Measurements from ENCODE around the gene TBCD. TPM values are rescaled to one million over a fixed set of nuclear protein-coding genes. Genes with fewer than 3 reads are reported as not detected.

The TBCD gene
- total RNA-seq, 1 experiment from 2014 or later = 129 TPM

- no peaks in the 10 kb centered on the region; the same call in 1 of the 2 replicates for H3K27me3 Mint-ChIP-seq (ENCODE audit: low read depth)
- peaks cover 41 to 85% (median 81%) of the 10 kb centered on the region in 3 experiments for H3K36me3 Mint-ChIP-seq (ENCODE audit: insufficient read depth in 1 of 3, low read depth in 3 of 3)
- no peak overlapping the region for H3K9ac ChIP-seq (ENCODE audit: extremely low read depth, insufficient read length, low read length)
Observed at GRCh38 chr17:82936768-82937171, 184.9 kb downstream of the TBCD start.

More at GRCh38 chr17:82936768-82937171, 184.9 kb downstream of the TBCD start:
- Histone ChIP-seq H2BK12ac (ENCODE audit: insufficient read length, low read depth, low read length) (no peak overlapping the region), H4K5ac (ENCODE audit: insufficient read length, low read depth, low read length) (no peak overlapping the region), H4K91ac (ENCODE audit: insufficient read length, low read depth, low read length) (no peak overlapping the region), H4K20me1 (ENCODE audit: control insufficient read depth, insufficient read depth, insufficient read length) (no peaks in the 10 kb centered on the region), H3K27ac (ENCODE audit: insufficient read length, low read depth, low read length) (no peak overlapping the region), H4K8ac (replicated peaks; ENCODE audit: insufficient read length, low read depth, low read length) (no peak overlapping the region), H2BK15ac (ENCODE audit: low read depth, low read length) (no peak overlapping the region), H3K79me1 (ENCODE audit: insufficient read depth, low read depth, low read length, poor library complexity, severe bottlenecking) (no peaks in the 10 kb centered on the region), H3K23me2 (ENCODE audit: insufficient read length, low read depth, low read length, poor library complexity, severe bottlenecking) (no peaks in the 10 kb centered on the region), H3K56ac (ENCODE audit: insufficient read length, low read depth, low read length) (no peak overlapping the region), H3K4me1 (ENCODE audit: insufficient read depth, low read length) (no peaks in the 10 kb centered on the region), H3K18ac (ENCODE audit: insufficient read length, low read depth, low read length) (no peak overlapping the region), H3K9me3 (ENCODE audit: control insufficient read depth, low read depth, low read length) (no peaks in the 10 kb centered on the region), H3K4me2 (ENCODE audit: insufficient read depth, insufficient read length, low read length) (no peak overlapping the region), H3K27me3 (ENCODE audit: insufficient read depth, low read length) (no peaks in the 10 kb centered on the region), H3K79me2 (ENCODE audit: insufficient read depth, low read length) (no peaks in the 10 kb centered on the region), H2BK5ac (ENCODE audit: insufficient read length, low read length) (peak overlapping the region; percentile 38), H3K14ac (ENCODE audit: insufficient read depth, low read length) (0 out of 2 replicates have a peak overlapping the region, but pooled peaks have one; percentile 36), H2AK5ac (ENCODE audit: insufficient read length, low read length) (no peak overlapping the region), H3K4ac (ENCODE audit: low read depth, low read length) (no peak overlapping the region), H3K23ac (ENCODE audit: insufficient read length, low read depth, low read length) (no peak overlapping the region), H2BK20ac (ENCODE audit: low read depth, low read length, poor library complexity, severe bottlenecking) (no peak overlapping the region), H2AFZ (ENCODE audit: low read length) (no peak overlapping the region), H2BK120ac (ENCODE audit: low read depth, low read length, poor library complexity, severe bottlenecking) (no peak overlapping the region), H3T11ph (ENCODE audit: low read length) (no peak overlapping the region)
- Mint-ChIP-seq H3K4me1 (peaks cover 0 to 6% of the 10 kb centered on the region in 2 experiments; a peak in 1 of 4 replicates), H3K4me3 (no peak overlapping the region), H3K9me3 (peaks cover 2 to 7% of the 10 kb centered on the region in 2 experiments; a peak in 3 of 5 replicates), H3K27ac (0 out of 7 replicates have a peak overlapping the region, but pooled peaks of 1 of the 3 experiments have one; percentile 57)
- DNase-seq = no peak
- TF ChIP-seq, protein P1, sequence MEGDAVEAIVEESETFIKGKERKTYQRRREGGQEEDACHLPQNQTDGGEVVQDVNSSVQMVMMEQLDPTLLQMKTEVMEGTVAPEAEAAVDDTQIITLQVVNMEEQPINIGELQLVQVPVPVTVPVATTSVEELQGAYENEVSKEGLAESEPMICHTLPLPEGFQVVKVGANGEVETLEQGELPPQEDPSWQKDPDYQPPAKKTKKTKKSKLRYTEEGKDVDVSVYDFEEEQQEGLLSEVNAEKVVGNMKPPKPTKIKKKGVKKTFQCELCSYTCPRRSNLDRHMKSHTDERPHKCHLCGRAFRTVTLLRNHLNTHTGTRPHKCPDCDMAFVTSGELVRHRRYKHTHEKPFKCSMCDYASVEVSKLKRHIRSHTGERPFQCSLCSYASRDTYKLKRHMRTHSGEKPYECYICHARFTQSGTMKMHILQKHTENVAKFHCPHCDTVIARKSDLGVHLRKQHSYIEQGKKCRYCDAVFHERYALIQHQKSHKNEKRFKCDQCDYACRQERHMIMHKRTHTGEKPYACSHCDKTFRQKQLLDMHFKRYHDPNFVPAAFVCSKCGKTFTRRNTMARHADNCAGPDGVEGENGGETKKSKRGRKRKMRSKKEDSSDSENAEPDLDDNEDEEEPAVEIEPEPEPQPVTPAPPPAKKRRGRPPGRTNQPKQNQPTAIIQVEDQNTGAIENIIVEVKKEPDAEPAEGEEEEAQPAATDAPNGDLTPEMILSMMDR (conservative IDR thresholded peaks at IDR 0.05) = no peak
- no CpG with 5 or more reads among the region's 10 CpGs for WGBS (ENCODE audit: extremely low coverage, insufficient read length, low lambda C conversion rate)
